ENCODE data around the gene SLCO2A1. TPM values are rescaled to one million over a fixed set of nuclear protein-coding genes. Genes with fewer than 3 reads are reported as not detected.

SLCO2A1 gene
- total and polyA plus RNA-seq, 2 experiments from 2014 or later = 0.31 to 1.0 TPM

DNA sequence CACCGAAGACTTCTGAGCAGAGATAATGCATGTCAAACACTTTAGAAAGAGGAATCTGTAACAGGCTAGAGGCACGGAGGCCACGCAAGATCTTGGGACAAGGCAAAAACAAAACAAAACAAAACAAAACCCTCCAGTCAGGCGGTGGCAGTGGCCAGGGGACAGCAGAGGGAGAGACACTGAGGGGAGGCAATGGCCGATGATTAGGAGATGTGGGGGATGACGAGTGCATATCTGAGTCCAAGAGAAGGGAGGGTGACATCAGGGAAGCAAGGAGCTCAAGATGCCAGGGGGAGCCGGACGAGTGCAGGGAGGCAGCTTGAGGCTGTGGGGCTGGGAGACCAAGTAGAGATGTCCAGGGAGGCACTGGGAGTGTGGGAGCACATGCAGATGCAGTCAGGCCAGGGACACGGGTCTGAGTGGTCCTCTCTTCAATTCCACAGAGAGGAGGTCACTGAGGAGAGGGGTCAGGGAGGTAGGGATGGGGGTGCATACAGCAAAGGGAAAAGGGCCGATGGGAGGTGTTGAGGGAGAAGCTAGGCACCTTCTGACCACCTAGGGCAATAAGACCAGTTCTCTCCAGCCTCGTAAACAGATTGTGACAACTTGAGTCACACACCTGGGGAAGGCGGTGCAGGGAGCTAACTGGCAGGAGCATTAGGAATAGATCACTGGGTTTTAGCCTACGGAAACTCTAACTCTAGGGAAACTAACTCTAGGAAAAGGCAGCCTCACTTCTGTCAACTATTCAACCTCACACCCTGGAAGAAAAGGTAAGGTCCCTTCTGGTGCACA lies 29.6 kb downstream of the SLCO2A1 start:
- no peak overlapping the region for H3K27ac ChIP-seq (ENCODE audit: low read depth)
- H3K36me3 Mint-ChIP-seq (ENCODE audit: low read depth) = no peaks in the 10 kb centered on the region
- no peaks in the 10 kb centered on the region for H3K27me3 ChIP-seq (ENCODE audit: insufficient read depth)
- H3K27me3 Mint-ChIP-seq (ENCODE audit: insufficient read depth, low read depth, poor library complexity) = peaks cover 9% of the 10 kb centered on the region
- H3F3A ChIP-seq (replicated peaks; ENCODE audit: low read depth) = no peaks in the 10 kb centered on the region
- H3K4me2 ChIP-seq = no peak overlapping the region
- H3K4me3 Mint-ChIP-seq = no peak overlapping the region
- no peak overlapping the region for H2AFZ ChIP-seq
- no peaks in the 10 kb centered on the region; the same call in 1 of the 2 replicates for H3K9me2 ChIP-seq (ENCODE audit: insufficient read depth)
- no peak for TF ChIP-seq CREB1 (CRISPR knock-in tag; IDR thresholded peaks at IDR 0.05; ENCODE audit: low read depth)
- TF ChIP-seq, protein P1, sequence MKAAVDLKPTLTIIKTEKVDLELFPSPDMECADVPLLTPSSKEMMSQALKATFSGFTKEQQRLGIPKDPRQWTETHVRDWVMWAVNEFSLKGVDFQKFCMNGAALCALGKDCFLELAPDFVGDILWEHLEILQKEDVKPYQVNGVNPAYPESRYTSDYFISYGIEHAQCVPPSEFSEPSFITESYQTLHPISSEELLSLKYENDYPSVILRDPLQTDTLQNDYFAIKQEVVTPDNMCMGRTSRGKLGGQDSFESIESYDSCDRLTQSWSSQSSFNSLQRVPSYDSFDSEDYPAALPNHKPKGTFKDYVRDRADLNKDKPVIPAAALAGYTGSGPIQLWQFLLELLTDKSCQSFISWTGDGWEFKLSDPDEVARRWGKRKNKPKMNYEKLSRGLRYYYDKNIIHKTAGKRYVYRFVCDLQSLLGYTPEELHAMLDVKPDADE (IDR thresholded peaks at IDR 0.05) = no peak
- TF ChIP-seq STAT1 (IDR thresholded peaks at IDR 0.05; ENCODE audit: unreplicated experiment) = no peak
- TF ChIP-seq NANOG (IDR thresholded peaks at IDR 0.05; ENCODE audit: borderline replicate concordance) = no peak
- TF ChIP-seq EZH2phosphoT487 (IDR thresholded peaks at IDR 0.05; ENCODE audit: unreplicated experiment) = no peak
- TF ChIP-seq POLR2AphosphoS5 (IDR thresholded peaks at IDR 0.05; ENCODE audit: low read depth) = no peak
- TF ChIP-seq JUNB (IDR thresholded peaks at IDR 0.05; ENCODE audit: unreplicated experiment) = no peak
- no peaks in the 10 kb centered on the region for H3K36me3 ChIP-seq (ENCODE audit: insufficient read depth)
- ATAC-seq (no peak), DNase-seq (ENCODE audit: low spot score) (no peak)
- no peak overlapping the region for H3K4me3 ChIP-seq
- H3K79me2 ChIP-seq (replicated peaks; ENCODE audit: insufficient read depth) = no peaks in the 10 kb centered on the region
- no peak overlapping the region for H3K27ac Mint-ChIP-seq
- peaks cover 4% of the 10 kb centered on the region; the same call in 1 of the 3 replicates for H3K4me1 Mint-ChIP-seq
- no peaks in the 10 kb centered on the region for H3K4me1 ChIP-seq (ENCODE audit: insufficient read depth)
- H3K9me3 Mint-ChIP-seq = peaks cover 7% of the 10 kb centered on the region
- no peaks in the 10 kb centered on the region for H4K20me1 ChIP-seq (replicated peaks; ENCODE audit: insufficient read depth)

DNA sequence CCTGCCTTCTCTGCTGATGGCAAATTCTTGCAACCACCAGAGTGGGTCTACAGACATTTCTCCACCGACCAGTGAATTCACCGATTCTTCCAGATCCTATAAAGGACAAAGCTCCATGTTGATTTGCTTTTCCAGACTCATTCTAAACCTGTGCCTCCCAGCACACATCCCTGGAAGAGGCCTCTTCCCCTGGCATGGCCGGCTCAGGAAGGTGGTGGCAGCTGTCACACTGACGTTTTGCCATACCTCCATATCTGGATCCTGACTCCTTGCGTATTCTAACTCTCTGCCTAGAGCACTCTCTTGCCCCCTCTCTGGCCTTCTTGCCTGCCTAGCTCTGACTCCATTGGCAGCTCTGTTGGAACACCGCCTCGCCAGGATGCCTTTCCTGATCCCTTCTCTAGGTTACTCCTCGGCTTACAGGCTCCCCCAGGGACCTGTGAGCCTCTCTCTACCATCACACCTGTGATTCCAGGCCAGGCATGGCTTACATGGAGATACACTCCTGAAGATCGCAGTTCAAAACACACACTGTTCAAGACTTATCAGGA lies 31.0 kb downstream of the SLCO2A1 start:
- Histone ChIP-seq H3K4me3 (no peak overlapping the region), H3K27ac (ENCODE audit: low read depth) (no peak overlapping the region), H3K36me3 (ENCODE audit: insufficient read depth) (no peaks in the 10 kb centered on the region), H3K79me2 (replicated peaks; ENCODE audit: insufficient read depth) (no peaks in the 10 kb centered on the region), H3K4me2 (no peak overlapping the region), H2AFZ (no peak overlapping the region), H4K20me1 (replicated peaks; ENCODE audit: insufficient read depth) (no peaks in the 10 kb centered on the region), H3K27me3 (ENCODE audit: insufficient read depth) (no peaks in the 10 kb centered on the region), H3K9me2 (ENCODE audit: insufficient read depth) (no peaks in the 10 kb centered on the region; the same call in 1 of the 2 replicates), H3F3A (replicated peaks; ENCODE audit: low read depth) (no peaks in the 10 kb centered on the region), H3K4me1 (ENCODE audit: insufficient read depth) (no peaks in the 10 kb centered on the region)
- H3K27me3 Mint-ChIP-seq (ENCODE audit: insufficient read depth, low read depth, poor library complexity) = peaks cover 9% of the 10 kb centered on the region
- H3K27ac Mint-ChIP-seq = no peak overlapping the region
- no peak overlapping the region for H3K4me3 Mint-ChIP-seq
- H3K9me3 Mint-ChIP-seq = no peaks in the 10 kb centered on the region; the same call in 2 of the 3 replicates
- no peak for ATAC-seq
- no peaks in the 10 kb centered on the region; the same call in 2 of the 3 replicates for H3K36me3 Mint-ChIP-seq (ENCODE audit: low read depth)
- no peak for DNase-seq (ENCODE audit: low spot score)
- peaks cover 4% of the 10 kb centered on the region; the same call in 1 of the 3 replicates for H3K4me1 Mint-ChIP-seq
- TF ChIP-seq JUNB (IDR thresholded peaks at IDR 0.05; ENCODE audit: unreplicated experiment) (no peak), ZNF331 (CRISPR knock-in tag; IDR thresholded peaks at IDR 0.05; ENCODE audit: low read depth) (no peak), CREB1 (CRISPR knock-in tag; IDR thresholded peaks at IDR 0.05; ENCODE audit: low read depth) (no peak), POLR2AphosphoS5 (IDR thresholded peaks at IDR 0.05; ENCODE audit: low read depth) (no peak)
- TF ChIP-seq, protein P2, sequence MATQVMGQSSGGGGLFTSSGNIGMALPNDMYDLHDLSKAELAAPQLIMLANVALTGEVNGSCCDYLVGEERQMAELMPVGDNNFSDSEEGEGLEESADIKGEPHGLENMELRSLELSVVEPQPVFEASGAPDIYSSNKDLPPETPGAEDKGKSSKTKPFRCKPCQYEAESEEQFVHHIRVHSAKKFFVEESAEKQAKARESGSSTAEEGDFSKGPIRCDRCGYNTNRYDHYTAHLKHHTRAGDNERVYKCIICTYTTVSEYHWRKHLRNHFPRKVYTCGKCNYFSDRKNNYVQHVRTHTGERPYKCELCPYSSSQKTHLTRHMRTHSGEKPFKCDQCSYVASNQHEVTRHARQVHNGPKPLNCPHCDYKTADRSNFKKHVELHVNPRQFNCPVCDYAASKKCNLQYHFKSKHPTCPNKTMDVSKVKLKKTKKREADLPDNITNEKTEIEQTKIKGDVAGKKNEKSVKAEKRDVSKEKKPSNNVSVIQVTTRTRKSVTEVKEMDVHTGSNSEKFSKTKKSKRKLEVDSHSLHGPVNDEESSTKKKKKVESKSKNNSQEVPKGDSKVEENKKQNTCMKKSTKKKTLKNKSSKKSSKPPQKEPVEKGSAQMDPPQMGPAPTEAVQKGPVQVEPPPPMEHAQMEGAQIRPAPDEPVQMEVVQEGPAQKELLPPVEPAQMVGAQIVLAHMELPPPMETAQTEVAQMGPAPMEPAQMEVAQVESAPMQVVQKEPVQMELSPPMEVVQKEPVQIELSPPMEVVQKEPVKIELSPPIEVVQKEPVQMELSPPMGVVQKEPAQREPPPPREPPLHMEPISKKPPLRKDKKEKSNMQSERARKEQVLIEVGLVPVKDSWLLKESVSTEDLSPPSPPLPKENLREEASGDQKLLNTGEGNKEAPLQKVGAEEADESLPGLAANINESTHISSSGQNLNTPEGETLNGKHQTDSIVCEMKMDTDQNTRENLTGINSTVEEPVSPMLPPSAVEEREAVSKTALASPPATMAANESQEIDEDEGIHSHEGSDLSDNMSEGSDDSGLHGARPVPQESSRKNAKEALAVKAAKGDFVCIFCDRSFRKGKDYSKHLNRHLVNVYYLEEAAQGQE (IDR thresholded peaks at IDR 0.05; ENCODE audit: unreplicated experiment) = no peak
- TF ChIP-seq, protein P3, sequence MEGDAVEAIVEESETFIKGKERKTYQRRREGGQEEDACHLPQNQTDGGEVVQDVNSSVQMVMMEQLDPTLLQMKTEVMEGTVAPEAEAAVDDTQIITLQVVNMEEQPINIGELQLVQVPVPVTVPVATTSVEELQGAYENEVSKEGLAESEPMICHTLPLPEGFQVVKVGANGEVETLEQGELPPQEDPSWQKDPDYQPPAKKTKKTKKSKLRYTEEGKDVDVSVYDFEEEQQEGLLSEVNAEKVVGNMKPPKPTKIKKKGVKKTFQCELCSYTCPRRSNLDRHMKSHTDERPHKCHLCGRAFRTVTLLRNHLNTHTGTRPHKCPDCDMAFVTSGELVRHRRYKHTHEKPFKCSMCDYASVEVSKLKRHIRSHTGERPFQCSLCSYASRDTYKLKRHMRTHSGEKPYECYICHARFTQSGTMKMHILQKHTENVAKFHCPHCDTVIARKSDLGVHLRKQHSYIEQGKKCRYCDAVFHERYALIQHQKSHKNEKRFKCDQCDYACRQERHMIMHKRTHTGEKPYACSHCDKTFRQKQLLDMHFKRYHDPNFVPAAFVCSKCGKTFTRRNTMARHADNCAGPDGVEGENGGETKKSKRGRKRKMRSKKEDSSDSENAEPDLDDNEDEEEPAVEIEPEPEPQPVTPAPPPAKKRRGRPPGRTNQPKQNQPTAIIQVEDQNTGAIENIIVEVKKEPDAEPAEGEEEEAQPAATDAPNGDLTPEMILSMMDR (conservative IDR thresholded peaks at IDR 0.05; ENCODE audit: low read depth in 2 of 2) = no peak

All from GM23338 (cell line).